Left ventricle myocardium superior (tissue), 1 donor: ENCODE data around the gene GSAP. TPM values are rescaled to one million over a fixed set of nuclear protein-coding genes. Genes with fewer than 3 reads are reported as not detected.
"Not testable (repeated sequence)": the region's sequence is repeated elsewhere in the genome, so short reads cannot be mapped to it uniquely, and the experiment has no call there.

Source experiments
- ATAC-seq: fragments of 200-7000 bp; cut with Tn5 transposase; one replicate; pipeline ENCODE4 v1.9.1; 2020; ENCODE audit warnings: mild to moderate bottlenecking, moderate library complexity
- DNase-seq: peaks from one replicate; pipeline ENCODE4 v3.0.0-alpha.2; 2020
- intact Hi-C: fragments of 100-400 bp; cut with micrococcal nuclease; formaldehyde crosslinking; loops from one replicate; pipeline ENCODE4 v1.11.0; 2022
- total RNA-seq: library from RNA; stranded (reverse); fragmentation: NEBNext Ultra II Directional; extraction: Animal tissue kit (Norgen Biotek cat#: 25700); gene quantifications from one replicate; pipeline ENCODE4 v1.2.1, GENCODE V29; 2021
- donor health status: DM: no; HTN: yes; CAD: no; lungs with severe emphysema.

Gene GSAP
- total RNA-seq, 1 donor from 2014 or later, result 7.8 TPM

DNA sequence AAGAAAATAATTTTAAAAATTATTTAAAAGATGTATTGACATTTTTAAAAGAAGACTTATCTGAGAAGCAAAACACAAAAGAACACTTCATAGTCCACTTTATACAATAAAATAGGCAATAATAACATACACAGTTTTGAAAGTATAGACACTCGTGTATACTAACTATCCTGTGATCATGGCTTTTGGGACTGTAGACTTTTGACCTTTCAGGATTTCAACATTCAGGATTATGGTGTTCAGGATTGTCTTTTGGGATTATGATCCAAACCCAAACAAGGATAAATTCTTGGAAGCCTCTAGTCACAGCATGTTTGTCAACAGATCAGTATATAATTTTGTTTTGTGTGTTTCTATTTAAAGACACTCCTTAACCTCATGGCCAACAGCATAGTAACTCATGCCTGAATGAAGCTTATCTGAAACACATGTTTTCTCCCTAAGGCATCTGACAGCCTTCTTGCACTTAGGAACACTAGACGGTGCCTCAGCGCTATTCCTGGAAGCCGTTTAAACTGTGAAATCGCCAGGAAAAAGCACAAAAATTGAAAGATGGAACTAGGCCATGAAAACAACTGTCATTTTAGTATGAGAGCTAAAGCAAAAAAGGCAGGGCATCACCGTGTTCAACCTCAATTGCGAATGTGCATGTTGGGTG is 29.9 kb downstream of the GSAP start:
- no peak for DNase-seq
- intact Hi-C loops, result no loop called here
- peak; percentile 71 for ATAC-seq

DNA sequence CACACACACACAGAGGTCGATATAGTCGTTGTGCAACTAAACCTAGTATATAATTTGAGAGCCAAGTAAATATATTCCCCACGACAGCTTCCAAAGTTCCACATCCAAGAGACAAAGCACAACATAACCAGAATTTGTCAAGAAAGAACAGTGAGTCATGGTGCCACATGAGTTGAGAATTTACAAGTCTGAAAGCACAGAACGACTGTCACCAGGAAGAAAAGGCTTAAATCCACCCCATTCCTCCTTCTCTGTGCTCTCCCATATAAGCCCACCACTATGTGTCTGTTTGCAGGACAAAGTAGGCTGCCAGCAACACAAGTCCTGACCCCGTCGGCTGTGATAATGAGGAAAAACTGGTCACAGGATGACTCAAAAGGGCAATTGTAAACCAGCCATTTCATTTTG is 32.8 kb downstream of the GSAP start:
- intact Hi-C loops, result no loop called here
- ATAC-seq, result no peak
- DNase-seq, result no peak

- ATAC-seq (no peak), DNase-seq (no peak)
- intact Hi-C loops, result no loop called here
Measured at GRCh38 chr7:77382532-77382931, 33.6 kb downstream of the GSAP start.

DNA sequence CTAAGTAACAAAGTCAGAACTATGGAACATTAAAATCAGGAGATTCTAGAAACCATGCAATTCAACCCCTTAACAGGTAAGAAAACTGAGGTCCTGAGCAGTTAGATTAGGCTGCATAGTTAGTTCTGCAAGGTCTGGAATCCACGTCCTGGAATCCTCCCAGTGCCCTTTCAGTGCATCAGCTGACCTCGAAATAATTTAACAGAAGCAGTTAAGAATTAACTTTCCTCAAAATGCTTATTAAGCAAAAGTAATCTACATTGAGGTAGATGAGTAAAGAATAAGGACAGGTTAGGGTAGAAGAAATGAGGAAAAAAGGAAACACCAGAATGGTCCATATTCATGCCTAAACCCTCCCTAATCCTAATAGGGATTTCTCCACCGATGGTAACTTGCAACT is 37.6 kb downstream of the GSAP start:
- no peak for DNase-seq
- no peak for ATAC-seq
- intact Hi-C loops, result no loop called here

DNA sequence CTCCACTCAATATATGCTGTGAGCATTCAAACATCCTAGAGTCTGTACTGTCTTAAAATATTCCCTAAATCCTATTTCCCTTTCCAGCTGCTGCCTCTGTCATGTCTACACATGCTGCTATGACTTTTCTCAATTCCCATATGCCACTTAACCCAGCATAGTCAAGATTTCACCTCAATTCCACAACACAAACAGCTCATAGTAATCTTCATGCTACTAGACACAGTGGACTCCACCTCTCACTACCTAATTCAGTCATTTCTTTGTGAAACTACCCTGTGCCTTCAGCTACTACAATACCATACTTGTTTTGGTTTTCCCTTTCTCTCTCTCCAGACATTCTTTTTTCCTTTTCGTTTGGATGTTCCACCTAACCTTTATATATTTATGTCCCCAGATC is 45.5 kb downstream of the GSAP start:
- ATAC-seq, result no peak
- intact Hi-C loops, result no loop called here

GRCh38 chr7:77368974-77369373 is 47.2 kb downstream of the GSAP start:
- no peak for ATAC-seq

More for the DNA sequence above, 45.5 kb downstream of the GSAP start:
- DNase-seq, result no peak

DNA sequence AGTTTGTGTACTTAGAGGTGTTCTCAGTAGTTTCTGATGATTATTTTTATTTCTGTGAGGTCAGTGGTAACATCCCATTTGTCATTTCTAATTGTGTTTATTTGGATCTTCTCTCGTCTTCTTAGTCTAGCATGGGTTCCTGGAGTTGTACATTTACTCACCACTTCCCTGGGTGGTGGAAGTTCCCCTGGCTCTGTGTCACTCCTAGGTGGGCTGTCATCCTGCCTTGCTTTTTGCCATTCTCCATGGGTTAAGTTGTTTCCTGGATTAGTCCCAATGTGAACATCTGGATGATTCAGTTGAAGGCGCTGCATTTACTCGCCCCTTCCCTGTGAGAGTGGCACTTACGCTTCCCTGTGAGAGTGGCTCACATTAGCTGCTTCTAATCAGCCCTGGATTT is 48.2 kb downstream of the GSAP start:
- no peak for DNase-seq
- ATAC-seq, result no peak
- intact Hi-C loops, result no loop called here

More at GRCh38 chr7:77368974-77369373, 47.2 kb downstream of the GSAP start:
- DNase-seq, result no peak
- intact Hi-C loops, result no loop called here

DNA sequence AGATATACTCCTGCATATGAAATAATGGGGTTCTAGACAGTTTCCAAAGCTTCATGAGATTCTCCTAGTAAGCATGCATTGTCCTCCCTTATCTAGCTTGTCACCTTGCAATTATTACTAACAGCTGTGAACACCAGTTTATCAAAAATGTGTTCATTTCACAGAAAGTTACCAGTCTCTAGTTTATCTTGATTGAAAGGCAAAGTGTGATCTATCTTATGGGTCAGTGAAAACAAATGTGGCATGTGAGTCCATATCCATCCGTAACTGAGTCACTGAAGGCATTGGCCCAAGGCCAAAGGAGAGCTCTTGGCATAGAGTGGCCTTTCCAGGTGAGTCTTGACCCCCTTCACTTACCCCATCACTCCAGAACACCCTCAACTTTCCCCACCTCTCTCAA is 53.2 kb downstream of the GSAP start:
- DNase-seq (no peak), ATAC-seq (no peak)
- intact Hi-C loops, result no loop called here

- intact Hi-C loops, result no loop called here
- no peak for ATAC-seq
- DNase-seq, result no peak
Measured at GRCh38 chr7:77360969-77361368, 55.2 kb downstream of the GSAP start.

GRCh38 chr7:77360104-77360503 is 56.0 kb downstream of the GSAP start:
- DNase-seq (no peak), ATAC-seq (no peak)
- intact Hi-C loops, result no loop called here

DNA sequence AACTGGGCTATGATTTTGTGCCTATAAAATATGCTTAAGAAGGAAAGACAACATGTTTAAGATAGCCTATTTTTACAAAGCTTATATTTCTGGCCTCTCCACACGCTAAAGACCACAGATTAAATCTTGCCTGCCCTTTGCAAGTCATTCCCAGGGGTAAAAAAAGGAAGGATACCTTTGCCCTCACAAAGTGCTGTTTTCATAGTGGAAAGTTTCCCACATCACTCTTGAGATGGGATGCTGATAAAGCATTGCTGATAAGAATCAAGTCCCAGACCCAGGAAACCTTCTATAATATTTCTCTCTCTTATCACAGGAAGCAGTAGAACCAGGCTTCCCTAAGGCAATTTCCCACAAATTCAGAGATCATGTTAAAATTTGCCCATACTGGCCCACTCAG is 56.5 kb downstream of the GSAP start:
- ATAC-seq (no peak), DNase-seq (no peak)
- intact Hi-C loops, result no loop called here

DNA sequence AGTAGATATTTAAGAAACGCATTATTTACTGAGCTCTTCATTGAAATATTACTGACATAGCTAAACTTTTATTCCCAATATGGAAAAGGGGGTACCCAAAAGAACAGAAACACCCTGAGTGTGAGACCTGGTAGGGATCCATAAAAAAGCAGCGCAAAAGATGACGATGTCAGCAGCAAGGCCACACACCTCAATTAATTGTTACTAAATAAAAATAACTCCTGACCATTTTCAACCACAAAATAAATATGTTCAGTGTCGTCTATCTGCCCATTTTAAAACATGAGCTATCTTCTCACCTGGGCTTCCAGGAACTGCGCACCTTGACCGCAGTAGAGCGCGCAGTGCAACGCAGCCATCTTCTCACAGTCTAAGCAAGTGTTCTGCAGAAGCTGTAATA is 61.2 kb downstream of the GSAP start:
- DNase-seq (no peak), ATAC-seq (no peak)
- intact Hi-C loops, result no loop called here

DNA sequence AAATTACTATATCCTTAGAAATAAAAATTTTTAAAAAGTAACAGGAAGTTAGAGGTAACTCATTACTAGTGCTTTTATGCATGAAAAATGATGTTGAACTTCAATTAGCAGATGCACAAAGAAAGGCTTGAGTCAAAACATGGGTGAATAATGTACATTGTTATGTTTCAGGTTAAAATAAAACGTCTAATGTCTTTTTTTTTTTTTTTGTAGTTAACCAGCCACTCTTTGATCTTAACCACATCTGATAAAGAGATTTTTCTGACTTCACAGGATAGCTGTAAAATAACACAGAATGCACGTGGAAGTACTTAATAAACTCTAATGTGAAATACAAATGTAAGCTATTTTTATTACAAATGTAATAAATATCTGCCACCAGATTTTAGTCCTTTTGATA is 61.7 kb downstream of the GSAP start:
- ATAC-seq (no peak), DNase-seq (no peak)
- intact Hi-C loops, result no loop called here

- intact Hi-C loops, result no loop called here
- DNase-seq (no peak), ATAC-seq (no peak)
Measured at GRCh38 chr7:77353911-77354310, 62.2 kb downstream of the GSAP start.

DNA sequence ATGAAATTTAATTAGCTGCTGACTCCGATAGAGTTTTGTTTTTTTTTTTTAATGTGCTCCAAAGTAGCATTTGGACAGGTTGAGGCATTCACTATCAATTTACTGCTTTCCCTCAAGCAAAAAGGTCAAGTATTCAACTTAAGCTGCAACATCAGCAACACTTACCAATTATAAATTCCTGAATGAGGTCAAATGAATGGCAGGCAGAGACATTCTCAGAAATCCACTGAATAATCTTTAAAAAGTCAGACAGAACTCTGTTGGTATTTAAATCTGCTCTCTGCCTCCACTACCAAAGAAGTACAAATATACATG is 62.8 kb downstream of the GSAP start:
- ATAC-seq, result no peak
- intact Hi-C loops, result no loop called here
- DNase-seq, result no peak

DNA sequence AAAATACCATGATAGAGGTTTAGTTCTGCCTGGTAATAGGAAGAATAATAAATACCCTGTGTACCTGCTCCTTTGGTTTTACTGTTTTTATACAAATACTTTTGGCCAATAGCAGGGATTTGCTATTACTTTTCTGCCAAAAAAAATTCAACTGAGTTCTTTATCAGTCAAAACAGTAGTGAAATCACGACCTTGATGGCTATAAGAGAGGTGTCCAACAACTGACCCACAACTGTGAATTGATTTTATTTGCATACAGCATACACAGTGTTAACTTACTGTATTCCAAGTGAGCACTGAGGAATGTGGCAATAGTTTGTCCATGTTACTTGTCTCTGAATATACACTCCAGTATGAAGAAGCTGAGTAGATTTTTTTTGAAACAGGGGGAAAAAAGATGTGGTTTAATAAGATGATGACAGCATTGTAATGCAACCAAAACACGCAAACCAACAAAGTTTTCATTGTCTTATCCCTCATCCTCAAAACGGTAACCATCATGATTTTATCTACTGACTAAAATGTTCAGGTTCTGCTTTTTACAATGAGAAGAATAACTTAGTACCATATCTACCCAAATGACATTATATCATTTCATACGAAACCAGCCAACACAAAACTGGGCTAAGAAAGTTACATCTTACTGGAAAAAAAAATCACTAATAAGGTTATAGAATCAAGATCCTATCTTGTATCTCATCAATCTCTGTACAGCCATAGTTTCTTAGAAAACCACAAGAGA is 63.3 kb downstream of the GSAP start:
- intact Hi-C loops, result no loop called here
- no peak for ATAC-seq
- DNase-seq, result no peak

DNA sequence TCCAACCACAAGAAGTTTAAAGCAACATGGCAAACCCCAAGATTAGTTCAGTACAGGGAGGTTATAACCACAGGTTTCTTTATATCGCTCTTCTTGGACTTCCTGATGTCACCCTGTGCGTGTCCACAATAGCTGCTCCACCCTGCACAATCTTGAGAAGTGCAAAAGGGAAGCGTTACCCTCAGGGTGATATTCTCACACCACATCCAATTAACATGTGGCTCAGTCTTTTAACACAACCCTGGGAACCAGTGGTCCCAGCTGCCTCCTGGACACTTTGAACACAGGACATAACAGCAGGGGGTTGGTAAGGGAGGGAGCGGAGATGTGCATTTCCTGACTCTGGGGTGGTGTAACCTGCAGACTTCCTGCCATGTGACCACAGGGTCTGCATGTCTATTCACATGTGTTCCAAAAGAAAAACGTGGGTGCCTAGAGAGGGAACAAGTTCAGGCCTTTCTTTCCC is 64.6 kb downstream of the GSAP start:
- intact Hi-C loops, result no loop called here
- DNase-seq, result peak; percentile 26
- peak; percentile 75 for ATAC-seq

- DNase-seq, result no peak
- ATAC-seq, result no peak
- intact Hi-C loops, result no loop called here
Measured at GRCh38 chr7:77349141-77349540, 67.0 kb downstream of the GSAP start.

- intact Hi-C loops, result no loop called here
- ATAC-seq, result peak; percentile 87
- peak; percentile 40 for DNase-seq
Measured at GRCh38 chr7:77348371-77348813, 67.8 kb downstream of the GSAP start.

DNA sequence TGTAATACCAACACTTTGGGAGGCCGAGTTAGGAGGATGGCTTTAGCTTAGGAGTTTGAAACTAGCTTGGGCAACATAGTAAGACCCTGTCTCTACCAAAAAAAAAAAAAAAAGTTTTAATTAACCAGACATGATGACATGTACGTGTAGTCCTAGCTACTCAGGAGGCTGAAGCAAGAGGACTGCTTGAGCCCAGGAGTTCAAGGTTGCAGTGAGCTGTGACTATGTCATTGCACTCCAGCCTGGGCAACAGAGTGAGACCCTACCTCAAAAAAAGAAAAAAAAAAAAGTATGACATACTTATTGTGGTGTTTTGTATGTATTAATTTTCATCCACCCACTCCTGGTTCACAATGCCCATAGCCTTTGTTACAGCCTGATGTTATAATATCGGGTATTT is 69.7 kb downstream of the GSAP start:
- DNase-seq, result no peak
- ATAC-seq, result no peak
- intact Hi-C loops, result no loop called here

DNA sequence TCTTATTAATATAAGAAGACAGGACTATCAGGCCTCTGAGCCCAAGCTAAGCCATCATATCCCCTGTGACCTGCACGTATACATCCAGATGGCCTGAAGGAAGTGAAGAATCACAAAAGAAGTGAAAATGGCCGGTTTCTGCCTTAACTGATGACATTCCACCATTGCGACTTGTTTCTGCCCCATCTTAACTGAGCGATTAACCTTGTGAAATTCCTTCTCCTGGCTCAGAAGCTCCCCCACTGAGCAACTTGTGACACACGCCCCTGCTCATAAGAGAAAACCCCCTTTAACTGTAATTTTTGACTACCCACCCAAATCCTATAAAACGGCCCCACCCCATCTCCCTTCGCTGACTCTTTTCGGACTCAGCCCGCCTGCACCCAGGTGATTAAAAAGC is 70.7 kb downstream of the GSAP start:
- ATAC-seq, intact Hi-C loops, DNase-seq: not testable (repeated sequence)
